D341Med (cell line): ENCODE results near the gene SH3RF3.

ENCODE experiments used
- DNase-seq: peaks from one replicate; pipeline ENCODE4 v3.0.0; 2012; ENCODE audit warnings: low spot score

The SH3RF3 gene

DNA sequence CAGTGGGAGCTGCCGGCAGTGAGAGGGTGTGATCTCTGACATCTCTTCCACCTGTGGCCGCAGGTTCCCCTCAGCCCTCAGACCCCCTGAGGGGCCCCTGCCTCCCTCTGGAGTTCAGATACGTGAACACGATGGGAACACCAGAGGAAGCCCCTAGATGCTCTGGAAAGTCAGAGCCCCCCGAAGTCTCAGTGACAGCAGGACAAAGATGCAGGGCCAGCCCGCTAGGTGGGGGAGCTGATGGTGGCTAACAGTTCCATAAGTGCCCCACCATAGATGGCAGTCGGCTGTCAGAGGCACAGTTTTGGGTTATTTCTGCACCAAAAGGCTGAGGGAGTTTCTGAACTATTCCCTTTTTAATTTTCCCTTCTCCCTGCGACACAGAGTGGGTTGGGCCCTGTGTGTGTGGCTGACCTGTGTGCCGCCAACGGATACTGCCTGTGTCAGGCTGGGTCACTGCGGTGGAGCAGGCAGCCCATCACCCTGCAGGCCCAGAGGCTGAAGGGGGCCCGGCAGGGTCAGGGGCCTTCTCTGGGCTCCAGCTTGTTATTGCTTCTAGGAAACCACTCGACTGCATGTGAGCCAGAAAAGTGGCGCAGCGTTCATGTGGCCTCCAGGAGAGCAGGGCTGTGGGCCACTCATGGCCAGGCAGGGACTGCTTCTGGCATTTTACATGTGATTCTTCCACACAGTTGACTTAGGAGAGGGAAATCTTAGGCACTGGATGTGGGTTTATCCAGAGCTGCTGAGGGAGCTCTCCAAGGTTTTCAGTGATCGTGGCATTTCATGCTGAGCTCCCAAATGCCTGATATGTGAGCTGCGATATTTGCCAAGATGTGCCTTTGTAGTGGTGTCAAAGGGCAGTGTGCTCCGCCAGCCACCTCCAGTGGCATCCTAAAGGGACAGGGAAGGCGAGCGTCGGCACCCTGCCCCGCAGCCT lies 225.1 kb downstream of the SH3RF3 start:
- DNase-seq: no peak

DNA sequence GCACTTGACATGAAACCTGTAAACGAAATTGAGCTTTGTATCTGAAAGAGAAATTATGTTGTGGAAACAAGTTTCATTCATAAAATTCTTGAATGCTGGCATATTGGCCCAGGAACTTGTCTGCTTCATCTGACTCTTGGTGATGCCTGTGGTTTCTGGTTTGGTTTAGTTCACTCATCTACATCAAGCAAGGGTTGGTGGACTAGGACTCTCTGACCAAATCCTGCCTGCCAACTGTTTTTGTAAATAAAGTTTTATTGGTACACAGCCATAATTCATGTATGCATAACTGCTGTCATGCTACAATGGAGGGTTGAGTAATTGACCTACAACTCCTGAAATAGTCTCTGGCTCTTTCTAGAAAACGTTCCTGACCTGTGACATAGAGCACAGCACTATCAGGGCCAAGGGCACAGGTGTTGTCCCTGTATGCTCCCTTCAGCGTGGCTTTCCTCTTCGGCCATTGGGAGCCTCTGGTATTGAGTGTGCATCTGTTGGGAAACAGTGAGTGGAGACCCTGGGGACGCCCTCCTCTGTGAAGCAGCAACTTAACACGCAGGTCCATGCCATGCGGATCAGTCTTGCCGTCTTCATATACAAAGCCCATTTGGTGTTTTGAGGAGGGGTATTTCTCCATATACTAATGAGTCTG lies 226.3 kb downstream of the SH3RF3 start:
- DNase-seq: no peak

- DNase-seq: no peak
Observed at GRCh38 chr2:109356324-109357035, 227.5 kb downstream of the SH3RF3 start.

DNA sequence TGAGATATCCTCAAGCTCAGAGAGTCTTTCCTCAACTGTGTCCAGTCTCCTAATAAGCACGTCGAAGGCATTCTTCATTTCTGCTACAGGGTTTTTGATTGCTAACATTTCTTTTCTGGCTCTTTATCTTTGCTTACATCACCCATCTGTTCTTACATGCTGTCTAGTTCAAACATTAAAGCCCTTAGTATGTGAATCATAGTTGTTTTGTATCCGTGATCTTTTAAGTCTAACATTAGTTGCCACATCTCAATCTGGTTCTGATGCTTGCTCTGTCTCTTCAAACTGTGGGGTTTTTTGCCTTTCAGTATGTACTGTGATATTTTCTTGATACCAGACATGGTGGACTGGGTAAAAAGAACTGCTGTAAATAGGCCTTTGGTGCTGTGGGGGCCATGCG lies 235.2 kb downstream of the SH3RF3 start:
- no peak for DNase-seq

GRCh38 chr2:109365131-109365530 lies 236.1 kb downstream of the SH3RF3 start:
- no peak for DNase-seq

GRCh38 chr2:109367683-109368082 lies 238.7 kb downstream of the SH3RF3 start:
- no peak for DNase-seq

GRCh38 chr2:109368798-109369197 lies 239.8 kb downstream of the SH3RF3 start:
- no peak for DNase-seq

- no peak for DNase-seq
Observed at GRCh38 chr2:109369671-109370191, 240.7 kb downstream of the SH3RF3 start.

- DNase-seq: no peak
Observed at GRCh38 chr2:109370399-109371035, 241.5 kb downstream of the SH3RF3 start.

DNA sequence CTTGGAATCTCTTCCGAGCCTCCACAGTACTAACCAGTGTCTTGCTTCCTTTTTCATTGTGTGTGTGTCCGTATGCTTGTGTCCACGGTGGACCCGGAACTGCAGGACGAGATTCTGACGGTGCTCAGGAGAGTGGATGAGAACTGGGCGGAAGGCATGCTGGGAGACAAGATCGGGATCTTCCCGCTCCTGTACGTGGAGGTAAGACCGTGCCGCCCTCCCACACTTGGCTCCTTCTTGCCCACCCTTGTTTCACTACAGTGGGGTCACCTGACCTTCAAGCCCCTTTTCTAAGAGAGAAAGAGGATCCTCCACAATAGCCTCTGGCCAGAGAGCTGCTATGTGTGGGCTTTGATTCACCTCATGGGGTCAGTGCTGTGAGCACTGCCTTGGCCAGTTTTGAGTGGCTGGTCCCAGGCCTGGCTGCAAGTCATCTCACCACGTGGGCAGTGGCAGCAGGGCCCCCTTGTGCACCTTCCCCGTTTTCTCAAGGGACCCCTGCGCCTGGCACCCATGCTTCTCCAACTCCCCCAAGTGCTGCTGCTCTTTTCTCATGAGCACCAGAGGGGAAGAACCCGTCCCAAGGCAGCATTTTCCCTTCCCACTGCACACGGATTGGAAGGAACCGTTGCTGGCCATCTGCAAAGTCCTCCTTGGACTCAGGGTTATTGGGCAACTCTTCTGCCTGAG lies 242.6 kb downstream of the SH3RF3 start:
- DNase-seq: no peak

GRCh38 chr2:109372171-109372568 lies 243.2 kb downstream of the SH3RF3 start:
- DNase-seq: no peak

- DNase-seq: no peak
Observed at GRCh38 chr2:109372614-109373013, 243.6 kb downstream of the SH3RF3 start.

DNA sequence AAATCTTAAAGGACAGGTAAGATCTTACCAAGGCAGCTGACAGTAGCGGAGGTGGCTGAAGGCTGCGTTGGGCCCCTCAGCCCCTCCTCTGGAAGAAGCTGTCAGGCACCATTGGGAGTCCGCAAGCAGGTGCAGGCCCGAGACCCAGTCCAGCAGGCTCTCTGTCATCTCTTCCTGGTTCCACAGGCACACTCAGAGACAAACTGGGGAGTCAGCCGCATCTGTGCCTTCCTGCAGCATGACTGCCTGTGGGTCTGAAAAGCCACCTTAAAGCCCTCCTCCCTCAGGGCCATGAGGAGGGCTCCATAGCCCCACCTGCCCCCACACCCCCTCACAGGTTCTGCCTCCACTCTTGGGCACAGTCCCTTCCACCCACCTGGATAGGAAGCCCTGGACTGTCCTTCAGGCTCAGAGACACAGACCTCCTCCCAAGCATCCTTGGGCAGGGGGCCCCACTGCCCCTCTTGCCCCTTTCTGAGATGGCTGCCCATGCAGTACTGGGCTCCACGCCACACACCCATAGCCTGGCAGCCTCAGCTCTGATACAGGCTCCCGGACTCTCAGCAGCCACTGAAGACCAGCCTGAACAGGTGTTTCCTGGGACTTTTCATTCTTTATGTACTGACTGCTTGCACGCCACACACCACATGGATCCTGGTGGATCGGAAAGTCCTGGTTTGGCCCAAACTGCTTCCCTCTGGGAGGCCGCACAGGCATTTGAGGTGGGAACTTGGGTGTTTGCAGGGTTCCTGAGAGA lies 245.0 kb downstream of the SH3RF3 start:
- no peak for DNase-seq

GRCh38 chr2:109374548-109375130 lies 245.6 kb downstream of the SH3RF3 start:
- no peak for DNase-seq

- DNase-seq: no peak
Observed at GRCh38 chr2:109375131-109375561, 246.1 kb downstream of the SH3RF3 start.

DNA sequence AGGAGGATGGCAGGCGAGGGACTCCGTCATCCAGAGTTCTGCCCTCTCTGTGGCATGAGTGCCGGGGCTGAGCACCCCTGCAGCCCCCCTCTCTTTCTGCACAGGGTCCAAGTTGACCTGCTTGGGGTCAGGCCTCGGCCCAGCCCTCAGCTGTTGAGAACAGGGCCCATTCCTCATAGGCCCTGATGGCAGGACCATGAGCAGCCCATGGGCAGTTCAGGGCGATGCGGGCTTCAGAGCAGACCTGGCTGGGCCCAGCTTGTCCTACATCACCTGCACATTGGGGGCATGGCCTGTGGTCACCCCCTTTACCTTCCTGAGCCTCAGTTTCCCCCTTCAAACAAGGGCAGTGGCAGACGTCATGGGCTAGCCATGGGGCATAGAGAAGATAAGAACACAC lies 246.7 kb downstream of the SH3RF3 start:
- DNase-seq: no peak

- DNase-seq: no peak
Observed at GRCh38 chr2:109376115-109376514, 247.1 kb downstream of the SH3RF3 start.

GRCh38 chr2:109376796-109377495 lies 247.9 kb downstream of the SH3RF3 start:
- DNase-seq: no peak

GRCh38 chr2:109377976-109378375 lies 249.0 kb downstream of the SH3RF3 start:
- no peak for DNase-seq

- DNase-seq: no peak
Observed at GRCh38 chr2:109378682-109379081, 249.7 kb downstream of the SH3RF3 start.
